H1 (cell line): Measurements from ENCODE around the gene NFIA. TPM values are rescaled to one million over a fixed set of nuclear protein-coding genes. Genes with fewer than 3 reads are reported as not detected.

Experiments
- CTBP2 ChIP-seq: IDR thresholded peaks from 2 replicates; pipeline ENCODE4 v1.7.0; 2011; ENCODE audit warnings: borderline replicate concordance, mild to moderate bottlenecking, moderate library complexity, mixed read lengths, low read length; ENCODE audit not compliant: insufficient read depth, insufficient read length
- E2F6 ChIP-seq: IDR thresholded peaks from 2 replicates; pipeline ENCODE4 v1.6.1; 2012; ENCODE audit warnings: inconsistent platforms
- EZH2 ChIP-seq: fragments of 200-600 bp; sonication (generic); IDR thresholded peaks from 2 replicates; pipeline ENCODE4 v1.7.1; 2012; ENCODE audit warnings: low read depth, mild to moderate bottlenecking, moderate library complexity, low read length, inconsistent platforms; ENCODE audit not compliant: severe bottlenecking
- FOSL1 ChIP-seq: IDR thresholded peaks from 2 replicates; pipeline ENCODE4 v1.6.1; 2011; ENCODE audit warnings: mild to moderate bottlenecking, low read depth, low read length, moderate library complexity; ENCODE audit not compliant: insufficient read depth
- NANOG ChIP-seq: IDR thresholded peaks from 2 replicates; pipeline ENCODE4 v1.6.1; 2011; ENCODE audit warnings: low read length, low read depth, mild to moderate bottlenecking, inconsistent platforms; ENCODE audit not compliant: insufficient read depth, poor library complexity, severe bottlenecking
- POLR2A ChIP-seq, 2 experiments: IDR thresholded peaks; 1 replicate in 1 of 2; 2 replicates in 1 of 2; pipeline ENCODE4 v1.6.1; 2011; ENCODE audit warnings: low read depth in 2 of 2, low read length in 2 of 2, mild to moderate bottlenecking in 2 of 2; ENCODE audit errors: control extremely low read depth in 1 of 2
- SIN3A ChIP-seq, 2 experiments: IDR thresholded peaks in 1 of 2; conservative IDR thresholded peaks in 1 of 2; 2 replicates each; pipeline ENCODE4 v1.6.1; 2011 to 2012; ENCODE audit warnings: low read length in 2 of 2, improper control_type of control experiment in 1 of 2, low read depth in 1 of 2, mild to moderate bottlenecking in 1 of 2
- SIX5 ChIP-seq: IDR thresholded peaks from 2 replicates; pipeline ENCODE4 v1.6.1; 2011; ENCODE audit warnings: mild to moderate bottlenecking, low read depth, low read length
- SP1 ChIP-seq: IDR thresholded peaks from 2 replicates; pipeline ENCODE4 v1.6.1; 2011; ENCODE audit warnings: low read depth, low read length
- SUZ12 ChIP-seq: fragments of 200-600 bp; sonication (generic); IDR thresholded peaks from 2 replicates; pipeline ENCODE4 v1.6.1; 2012; ENCODE audit warnings: mild to moderate bottlenecking, inconsistent platforms, low read length, moderate library complexity, mixed read lengths
- TAF1 ChIP-seq: IDR thresholded peaks from 2 replicates; pipeline ENCODE4 v1.6.1; 2011; ENCODE audit warnings: mild to moderate bottlenecking, low read depth, low read length
- TAF7 ChIP-seq: optimal IDR thresholded peaks from 2 replicates; pipeline ENCODE3; 2011; ENCODE audit warnings: low read depth, mild to moderate bottlenecking, inconsistent platforms, low read length, moderate library complexity, borderline replicate concordance
- USF2 ChIP-seq: IDR thresholded peaks from 2 replicates; pipeline ENCODE4 v1.6.1; 2011; ENCODE audit warnings: low read length, improper control_type of control experiment
- YY1 ChIP-seq: IDR thresholded peaks from 2 replicates; pipeline ENCODE4 v1.6.1; 2011; ENCODE audit warnings: low read depth, mild to moderate bottlenecking, low read length
- polyA plus RNA-seq, 7 experiments: library from polyadenylated mRNA; depleted of rRNA in 3 of 7; stranded (reverse) in 5 of 7; unstranded in 2 of 7; fragments of >200 nt in 5 of 7; fragments of 200-250 nt in 2 of 7; gene quantifications; 1 replicate in 5 of 7; 2 replicates in 1 of 7; 4 replicates in 1 of 7; pipeline versions ENCODE4 v1.2.1 to v1.2.3, GENCODE V29; 2011 to 2013; ENCODE audit warnings: missing spikeins in 2 of 7, mixed read lengths in 2 of 7
- total RNA-seq: library from RNA; stranded (reverse); fragmentation: NEBNext Ultra II Directional; extraction: Animal tissue kit (Norgen Biotek cat#: 25700); gene quantifications from 2 replicates; pipeline ENCODE4 v1.2.1, GENCODE V29; 2021

The NFIA gene
- total and polyA plus RNA-seq, 2 of the 8 experiments (the other 6 are each of a cell fraction or from before 2014, with no cell fraction given), result 1.8 to 2.3 TPM

- no peak for TF ChIP-seq EZH2
- no peak for TF ChIP-seq YY1
- TF ChIP-seq TAF7, result no peak
- peak; percentile 32; the same call in 1 of the 2 replicates for TF ChIP-seq SUZ12
- no peak for TF ChIP-seq NANOG
- 0 out of 2 replicates have a peak, but pooled peaks have one; percentile 34 for TF ChIP-seq TAF1
- TF ChIP-seq USF2, result no peak
- TF ChIP-seq SIN3A (conservative IDR thresholded peaks at IDR 0.05 in 1 of 2, IDR thresholded peaks at IDR 0.05 in 1 of 2; ENCODE audit: low read depth in 1 of 2, low read length in 2 of 2), result peak; percentile 77 to 84; a peak in 2 of 4 replicates
- peak; percentile 15; the same call in 1 of the 2 replicates for TF ChIP-seq E2F6
- TF ChIP-seq CTBP2, result peak; percentile 90
- no peak for TF ChIP-seq POLR2A (IDR thresholded peaks at IDR 0.05; ENCODE audit: control extremely low read depth in 1 of 2, low read depth in 2 of 2, low read length in 2 of 2)
- no peak for TF ChIP-seq FOSL1
- no peak for TF ChIP-seq SIX5
- TF ChIP-seq SP1, result peak; percentile 12; the same call in 1 of the 2 replicates
Measured at GRCh38 chr1:61076728-61077675, 5.4 kb upstream of the NFIA start (continued).
